HG02870 (cell line): Measurements from ENCODE around the gene MAST3.

ENCODE experiments used
- ATAC-seq: cut with Tn5 transposase; IDR thresholded peaks from one replicate; pipeline ENCODE4 v1.9.1; 2021; ENCODE audit warnings: mild to moderate bottlenecking, moderate library complexity; ENCODE audit not compliant: unreplicated experiment

Gene MAST3

GRCh38 chr19:18174983-18175382 is 77.4 kb downstream of the MAST3 start:
- ATAC-seq: no peak

DNA sequence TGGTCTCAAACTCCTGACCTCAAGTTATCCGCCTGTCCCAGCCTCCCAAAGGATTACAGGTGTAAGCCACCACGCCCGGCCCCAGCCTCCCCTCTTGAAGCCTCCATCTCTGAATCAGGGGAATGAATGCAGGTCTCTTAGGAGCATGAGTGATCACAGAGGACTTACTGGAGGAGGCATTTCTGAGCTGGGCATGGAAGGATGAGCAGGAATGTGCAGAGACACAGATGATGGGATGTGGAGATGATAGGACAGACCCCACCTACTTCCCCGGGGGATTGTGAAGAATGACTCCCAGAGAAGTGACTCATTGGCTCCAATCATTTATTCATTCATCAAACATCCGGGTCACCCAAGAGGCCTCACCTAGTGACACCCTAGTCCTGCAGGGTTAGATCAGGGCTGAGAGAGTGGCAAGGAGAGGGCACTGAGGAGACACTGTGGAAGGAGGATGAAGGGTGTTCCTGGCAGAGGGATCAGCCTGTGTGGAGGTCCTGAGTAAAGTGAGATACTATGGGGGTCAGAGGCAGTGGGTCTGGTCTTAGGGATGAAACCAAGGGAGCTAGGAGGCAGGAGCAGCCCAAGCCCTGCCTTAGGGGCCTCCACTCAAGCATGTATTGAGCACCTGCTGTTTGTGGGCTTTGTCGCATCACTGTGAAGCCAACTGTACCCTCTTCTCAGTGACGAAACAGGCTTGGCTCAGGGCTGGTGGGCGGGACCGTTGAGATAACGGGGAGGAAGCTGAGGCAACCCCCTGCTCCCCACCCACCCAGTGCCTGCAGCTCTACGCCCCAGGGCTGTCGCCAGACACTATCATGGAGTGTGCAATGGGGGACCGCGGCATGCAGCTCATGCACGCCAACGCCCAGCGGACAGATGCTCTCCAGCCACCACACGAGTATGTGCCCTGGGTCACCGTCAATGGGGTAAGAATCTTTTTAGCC is 79.1 kb downstream of the MAST3 start:
- ATAC-seq: no peak

DNA sequence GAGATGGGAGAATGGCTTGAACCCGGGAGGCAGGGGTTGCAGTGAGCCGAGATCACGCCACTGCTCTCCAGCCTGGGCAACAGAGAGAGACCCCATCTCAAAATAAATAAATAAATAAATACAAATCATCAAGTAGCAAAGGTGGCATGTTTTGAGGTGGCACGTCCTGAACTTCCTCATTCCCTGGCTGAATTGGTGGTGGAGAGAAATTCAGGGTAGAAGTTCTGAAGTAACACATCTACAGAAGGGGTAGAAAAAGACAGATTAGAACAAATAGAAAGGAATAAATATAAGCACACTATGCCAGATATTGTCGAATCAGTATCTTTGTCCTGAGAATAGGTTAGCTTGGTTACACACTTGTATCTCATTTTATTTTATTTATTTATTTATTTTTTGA is 82.4 kb downstream of the MAST3 start:
- ATAC-seq: no peak

- no peak for ATAC-seq
Measured at GRCh38 chr19:18183529-18183928, 86.0 kb downstream of the MAST3 start.

GRCh38 chr19:18185538-18185937 is 88.0 kb downstream of the MAST3 start:
- ATAC-seq: no peak

GRCh38 chr19:18190278-18190677 is 92.7 kb downstream of the MAST3 start:
- ATAC-seq: no peak

GRCh38 chr19:18191640-18192062 is 94.1 kb downstream of the MAST3 start:
- ATAC-seq: no peak

DNA sequence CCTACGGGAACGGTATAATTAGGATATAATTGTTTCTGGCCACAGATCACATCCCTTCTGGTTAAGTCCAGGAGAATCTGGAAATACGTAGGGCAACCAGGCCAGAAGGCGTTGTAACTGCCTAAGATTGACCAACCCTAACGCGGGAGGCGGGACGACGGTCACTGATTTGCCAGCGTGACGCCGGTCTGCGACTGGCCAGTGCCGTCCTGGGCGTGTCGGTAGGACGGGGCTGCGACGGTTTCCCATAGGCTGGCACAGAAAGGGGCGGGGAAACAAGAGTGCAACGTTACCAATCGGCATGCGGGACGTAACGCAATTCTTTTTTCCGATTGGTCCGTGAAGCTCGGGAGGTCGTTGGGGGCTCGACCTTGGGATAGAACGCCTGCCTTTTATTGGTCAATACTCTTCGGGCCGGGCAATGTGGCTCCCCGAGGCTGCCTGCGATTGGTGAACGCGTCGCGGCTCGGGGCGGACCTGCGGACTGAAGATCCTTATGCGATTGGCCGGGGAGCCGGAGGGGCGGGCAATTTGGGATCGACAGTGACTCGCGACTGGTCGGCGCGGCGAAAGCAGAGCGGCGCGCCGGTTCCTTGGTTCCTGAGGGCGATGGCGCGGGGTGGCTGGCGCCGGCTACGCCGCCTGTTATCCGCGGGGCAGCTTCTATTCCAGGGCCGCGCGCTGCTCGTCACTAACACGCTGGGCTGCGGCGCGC is 95.3 kb downstream of the MAST3 start, which contains the start of gene MPV17L2:
Gene MPV17L2, plus strand, starts transcription at position 546 of the 715 bp plus-strand sequence. Its CDS starts 64 bp downstream, at position 610.
- ATAC-seq: peak; percentile 90

DNA sequence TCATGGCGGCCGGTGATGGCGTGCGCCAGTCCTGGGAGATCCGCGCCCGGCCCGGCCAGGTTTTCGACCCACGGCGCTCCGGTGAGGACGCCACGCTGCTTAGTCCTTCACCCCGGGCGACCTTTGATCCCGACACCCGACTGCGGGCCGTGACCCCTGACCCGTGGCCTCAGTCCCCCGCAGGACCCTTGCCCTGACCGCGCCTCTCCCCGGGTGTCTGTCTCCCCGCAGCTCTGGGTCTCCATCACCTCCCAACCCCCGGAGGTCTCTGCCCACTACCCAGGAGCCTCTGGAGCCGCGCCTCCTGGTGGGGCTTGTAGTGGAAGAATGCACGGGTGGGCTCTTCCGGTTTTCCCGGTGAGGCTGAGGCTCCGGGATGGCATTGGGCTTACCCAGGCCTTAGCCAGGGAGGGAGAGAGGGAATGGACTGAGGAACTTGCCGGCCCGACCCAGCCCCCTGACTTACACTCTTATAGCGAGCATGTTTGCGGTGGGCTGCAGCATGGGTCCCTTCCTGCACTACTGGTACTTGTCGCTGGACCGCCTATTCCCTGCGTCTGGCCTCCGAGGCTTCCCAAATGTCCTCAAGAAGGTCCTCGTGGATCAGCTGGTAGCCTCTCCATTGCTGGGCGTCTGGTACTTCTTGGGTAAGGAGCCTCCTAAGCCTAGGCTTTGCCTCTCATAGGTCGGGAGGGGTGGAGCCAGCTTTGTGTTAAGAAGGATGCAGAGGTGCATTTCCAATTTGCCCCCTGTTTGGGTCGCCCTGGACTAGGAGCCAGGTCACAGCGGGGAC is 96.0 kb downstream of the MAST3 start:
- peak; percentile 1 for ATAC-seq

DNA sequence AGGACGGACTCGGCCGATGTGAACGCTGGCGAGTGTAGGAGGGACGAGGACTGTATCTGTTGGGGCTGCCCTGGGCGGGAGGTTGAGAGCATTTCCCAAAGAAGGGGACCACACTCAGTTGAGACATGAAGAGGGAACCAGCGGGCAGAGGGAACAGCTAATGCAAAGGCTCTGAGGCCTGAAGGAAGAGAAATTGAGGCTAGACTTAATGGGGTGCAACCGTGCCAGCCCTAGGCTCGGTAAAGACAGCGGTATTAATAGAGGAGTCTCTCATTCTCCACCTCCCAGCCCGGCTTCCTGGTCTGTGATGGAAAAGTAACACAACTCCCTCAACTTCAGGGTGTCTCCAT is 96.6 kb downstream of the MAST3 start:
- ATAC-seq: no peak

- ATAC-seq: no peak
Measured at GRCh38 chr19:18194554-18195238, 97.1 kb downstream of the MAST3 start.

- no peak for ATAC-seq
Measured at GRCh38 chr19:18196511-18196845, 98.9 kb downstream of the MAST3 start.

DNA sequence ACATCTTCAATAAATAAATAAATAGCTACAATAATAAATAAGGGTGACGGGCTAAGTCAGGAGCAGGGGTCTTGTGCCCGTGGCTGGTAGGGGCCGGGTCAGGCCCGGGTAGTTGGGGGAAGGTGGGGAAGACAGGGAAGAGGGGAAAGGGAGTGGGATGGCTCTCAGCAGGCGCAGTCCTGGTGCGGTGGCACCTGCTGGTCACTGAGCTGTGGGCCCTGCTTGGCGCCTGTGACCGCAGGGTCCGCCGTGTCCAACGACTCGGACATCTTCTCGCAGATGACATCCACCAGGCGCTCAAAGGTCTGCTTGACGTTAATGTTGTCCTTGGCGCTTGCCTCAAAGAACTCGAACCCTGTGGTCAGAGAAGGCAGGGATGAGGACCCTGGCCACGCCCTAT is 99.7 kb downstream of the MAST3 start:
- ATAC-seq: no peak

DNA sequence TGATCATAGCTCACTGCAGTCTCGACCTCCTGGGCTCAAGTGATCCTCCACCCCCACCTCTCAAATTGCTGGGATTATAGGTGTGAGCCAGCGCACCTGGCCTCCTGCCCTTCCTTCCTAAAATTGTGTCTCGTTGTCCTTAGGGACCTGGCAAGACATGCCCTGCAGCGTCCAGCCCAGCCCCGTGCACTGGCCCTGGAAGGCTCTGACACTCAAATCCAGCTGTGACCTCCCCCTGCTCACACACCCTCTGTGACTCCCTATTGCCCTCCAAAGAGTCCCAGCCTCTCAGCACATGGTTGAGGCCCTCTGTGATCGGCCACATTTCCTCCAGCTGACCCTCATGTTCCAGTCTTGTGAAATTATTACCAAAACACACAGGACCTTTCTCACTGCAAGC is 100.4 kb downstream of the MAST3 start:
- ATAC-seq: no peak

- no peak for ATAC-seq
Measured at GRCh38 chr19:18198374-18198773, 100.8 kb downstream of the MAST3 start.
